Motor neuron (in vitro differentiated cells): ENCODE data around the gene BICDL2. TPM values are rescaled to one million over a fixed set of nuclear protein-coding genes. Genes with fewer than 3 reads are reported as not detected.

Experiments used
- ATAC-seq, 8 experiments: fragments of 200-7000 bp; cut with Tn5 transposase; replicated peaks in 6 of 8; 2 replicates each; pipeline ENCODE4 v1.8.0; 2021; ENCODE audit warnings: mild to moderate bottlenecking in 8 of 8, moderate library complexity in 8 of 8
- H3K27ac ChIP-seq, 2 donors: fragments of 250-450 bp; sonication (Bioruptor Pico); 2 replicates each; pipeline ENCODE4 v1.9.0; 2021; ENCODE audit warnings: antibody characterized with exemption in 2 of 2, mild to moderate bottlenecking in 2 of 2, moderate library complexity in 1 of 2
- H3K4me1 ChIP-seq, 2 donors: fragments of 250-450 bp; sonication (Bioruptor Pico); replicated peaks in 1 of 2; 2 replicates each; pipeline ENCODE4 v1.6.1; 2021; ENCODE audit warnings: antibody characterized with exemption in 2 of 2, mild to moderate bottlenecking in 2 of 2, moderate library complexity in 1 of 2
- H3K4me3 ChIP-seq, 5 donors: fragments of 250-450 bp; sonication (Bioruptor Pico); 2 replicates each; pipeline ENCODE4 v1.9.0; 2021; ENCODE audit warnings: antibody characterized with exemption in 5 of 5, mild to moderate bottlenecking in 5 of 5, moderate library complexity in 4 of 5
- WGBS, 10 experiments: fragments of 450-650 bp; shearing (Covaris generic); methylation state at CpG; one replicate each; pipeline ENCODE4 v1.0.0; 2022; 5-methylcytosine and 5-hydroxymethylcytosine counted together
- in situ Hi-C, 9 experiments: fragments of 400-800 bp; cut with MboI; loops; one replicate each; pipeline ENCODE4 v1.15.0; 2021; ENCODE audit warnings: low sequenced_read_pairs in 9 of 9, low pct_unique_long_range_greater_than_20kb in 2 of 9; ENCODE audit not compliant: unreplicated experiment in 9 of 9
- total RNA-seq, 8 experiments: library from RNA; unstranded; fragments of 300-600 nt; gene quantifications; 2 replicates each; pipeline versions ENCODE4 v1.2.3 to v1.2.4, GENCODE V29; 2022

BICDL2 gene
- total RNA-seq, 8 experiments from 2014 or later, result 0.11 to 0.95 (median 0.21) TPM

- WGBS, 10 experiments, result 36 to 88% (median 63%) methylated on average over 2 to 6 of the region's 20 CpGs; no CpG with 5 or more reads in 7 of the 10 experiments
- ATAC-seq, result no peak
- H3K27ac ChIP-seq, result no peak overlapping the region
- peaks cover 19 to 23% of the 10 kb centered on the region in 2 donors for H3K4me1 ChIP-seq
- H3K4me3 ChIP-seq, result peak overlapping the region in 2 of 5 donors; percentile 22 to 32
- in situ Hi-C loops, result no loop called here
Measured at GRCh38 chr16:3017344-3017743, 19.4 kb downstream of the BICDL2 start.

GRCh38 chr16:3015865-3016521 is 20.8 kb downstream of the BICDL2 start:
- H3K27ac ChIP-seq, result no peak overlapping the region
- H3K4me1 ChIP-seq, result peaks cover 10 to 18% of the 10 kb centered on the region in 2 donors
- no peak overlapping the region for H3K4me3 ChIP-seq
- 70 to 92% (median 82%) methylated on average over 2 to 8 of the region's 13 CpGs; no CpG with 5 or more reads in 3 of the 10 experiments for WGBS, 10 experiments
- no peak for ATAC-seq
- in situ Hi-C loops, result no loop called here

GRCh38 chr16:3014971-3015370 is 21.8 kb downstream of the BICDL2 start:
- in situ Hi-C loops, result no loop called here
- Histone ChIP-seq H3K4me3 (no peak overlapping the region), H3K27ac (no peak overlapping the region), H3K4me1 (peaks cover 4 to 20% of the 10 kb centered on the region in 2 donors)
- 83 to 100% (median 98%) methylated on average over 1 to 5 of the region's 6 CpGs; no CpG with 5 or more reads in 3 of the 10 experiments for WGBS, 10 experiments
- no peak for ATAC-seq

- no peak for ATAC-seq
- Histone ChIP-seq H3K27ac (no peak overlapping the region), H3K4me3 (no peak overlapping the region), H3K4me1 (peaks cover 5 to 26% of the 10 kb centered on the region in 2 donors)
- in situ Hi-C loops, result no loop called here
- 60 to 87% (median 68%) methylated on average over 3 to 5 of the region's 12 CpGs; no CpG with 5 or more reads in 7 of the 10 experiments for WGBS, 10 experiments
Measured at GRCh38 chr16:3013998-3014690, 22.6 kb downstream of the BICDL2 start.

GRCh38 chr16:3013491-3013951 is 23.2 kb downstream of the BICDL2 start:
- peaks cover 8 to 29% of the 10 kb centered on the region in 2 donors for H3K4me1 ChIP-seq
- in situ Hi-C loops, result no loop called here
- ATAC-seq, result peak in 4 of 8 experiments; percentile 1 to 3 (median 2)
- H3K4me3 ChIP-seq, result no peak overlapping the region
- WGBS, 10 experiments, result 80 to 95% methylated on average over 2 to 4 of the region's 27 CpGs; no CpG with 5 or more reads in 8 of the 10 experiments
- H3K27ac ChIP-seq, result no peak overlapping the region

GRCh38 chr16:3012828-3013420 is 23.8 kb downstream of the BICDL2 start, which contains the start of gene CLDN9:
CLDN9 (plus strand) TSS chr16:3012923; CDS start chr16:3013363, 440 bp downstream.
- WGBS, 10 experiments, result 4 to 63% (median 20%) methylated on average over 1 to 9 of the region's 27 CpGs; no CpG with 5 or more reads in 7 of the 10 experiments
- ATAC-seq, result peak; percentile 23 to 77 (median 46)
- Histone ChIP-seq H3K4me1 (peaks cover 11 to 32% of the 10 kb centered on the region in 2 donors), H3K27ac (no peak within 1 kb of the TSS), H3K4me3 (no peak within 1 kb of the TSS)
- in situ Hi-C loops, result no loop called here

- ATAC-seq, result peak in 3 of 8 experiments; percentile 1 to 11 (median 4)
- no peak overlapping the region for H3K4me3 ChIP-seq
- in situ Hi-C loops, result no loop called here
- WGBS, 10 experiments, result 0% methylated on average over 1 of the region's 19 CpGs; no CpG with 5 or more reads in 9 of the 10 experiments
- H3K27ac ChIP-seq, result no peak overlapping the region
- peaks cover 11 to 34% of the 10 kb centered on the region in 2 donors for H3K4me1 ChIP-seq
Measured at GRCh38 chr16:3012246-3012645, 24.5 kb downstream of the BICDL2 start.

- H3K4me1 ChIP-seq, result peaks cover 11 to 34% of the 10 kb centered on the region in 2 donors
- no peak overlapping the region for H3K4me3 ChIP-seq
- no peak overlapping the region for H3K27ac ChIP-seq
- in situ Hi-C loops, result no loop called here
- 14 to 100% (median 91%) methylated on average over 1 to 2 of the region's 8 CpGs; no CpG with 5 or more reads in 4 of the 10 experiments for WGBS, 10 experiments
- no peak for ATAC-seq
Measured at GRCh38 chr16:3010510-3010909, 26.2 kb downstream of the BICDL2 start.

- peak in 5 of 8 experiments; percentile 10 to 18 (median 15) for ATAC-seq
- in situ Hi-C loops, result no loop called here
- WGBS, 10 experiments, result 19 to 88% (median 60%) methylated on average over 1 to 8 of the region's 21 CpGs; no CpG with 5 or more reads in 1 of the 10 experiments
- H3K4me3 ChIP-seq, result no peak overlapping the region
- no peak overlapping the region for H3K27ac ChIP-seq
- H3K4me1 ChIP-seq, result peaks cover 15 to 38% of the 10 kb centered on the region in 2 donors
Measured at GRCh38 chr16:3009568-3010390, 27.0 kb downstream of the BICDL2 start.

GRCh38 chr16:3008690-3009037 is 28.1 kb downstream of the BICDL2 start:
- Histone ChIP-seq H3K27ac (no peak overlapping the region), H3K4me1 (peaks cover 15 to 38% of the 10 kb centered on the region in 2 donors), H3K4me3 (no peak overlapping the region)
- ATAC-seq, result no peak
- in situ Hi-C loops, result no loop called here
- 20 to 100% (median 38%) methylated on average over 1 to 4 of the region's 4 CpGs; no CpG with 5 or more reads in 4 of the 10 experiments for WGBS, 10 experiments

- peaks cover 15 to 38% of the 10 kb centered on the region in 2 donors for H3K4me1 ChIP-seq
- in situ Hi-C loops, result no loop called here
- 0 to 27% (median 10%) methylated on average over 1 to 10 of the region's 17 CpGs; no CpG with 5 or more reads in 5 of the 10 experiments for WGBS, 10 experiments
- no peak overlapping the region for H3K27ac ChIP-seq
- no peak overlapping the region for H3K4me3 ChIP-seq
- ATAC-seq, result no peak
Measured at GRCh38 chr16:3007957-3008689, 28.6 kb downstream of the BICDL2 start.
